IPS-20b (cell line): ENCODE results near the gene CEP135.

Experiments
- H3K27ac ChIP-seq: one replicate; pipeline ENCODE4 v1.5.1; 2013; ENCODE audit warnings: low read length
- H3K27me3 ChIP-seq: 2 replicates; pipeline ENCODE4 v1.6.1; 2013; ENCODE audit warnings: mild to moderate bottlenecking, low read length, inconsistent platforms; ENCODE audit not compliant: insufficient read depth
- H3K36me3 ChIP-seq: 2 replicates; pipeline ENCODE4 v1.6.1; 2013; ENCODE audit warnings: low read depth, mild to moderate bottlenecking, inconsistent platforms, low read length, moderate library complexity; ENCODE audit not compliant: insufficient read depth
- H3K4me1 ChIP-seq: 2 replicates; pipeline ENCODE4 v1.6.1; 2013; ENCODE audit warnings: mild to moderate bottlenecking, control low read depth, inconsistent platforms, low read length, moderate library complexity; ENCODE audit not compliant: insufficient read depth
- H3K4me3 ChIP-seq: 2 replicates; pipeline ENCODE4 v1.5.1; 2013; ENCODE audit warnings: mild to moderate bottlenecking, low read length, inconsistent platforms
- H3K9ac ChIP-seq: 2 replicates; pipeline ENCODE4 v1.6.1; 2013; ENCODE audit warnings: low read depth, mild to moderate bottlenecking, inconsistent platforms, low read length, moderate library complexity
- H3K9me3 ChIP-seq: 2 replicates; pipeline ENCODE4 v1.6.1; 2013; ENCODE audit warnings: mild to moderate bottlenecking, low read depth, low read length, inconsistent platforms; ENCODE audit not compliant: insufficient read depth

CEP135 gene

GRCh38 chr4:56082829-56083228 is 134.1 kb downstream of the CEP135 start:
- Histone ChIP-seq H3K36me3 (no peaks in the 10 kb centered on the region), H3K27me3 (no peaks in the 10 kb centered on the region), H3K9ac (no peak overlapping the region), H3K4me3 (no peak overlapping the region), H3K9me3 (no peaks in the 10 kb centered on the region), H3K4me1 (peaks cover 9% of the 10 kb centered on the region; the same call in 1 of the 2 replicates), H3K27ac (no peak overlapping the region)
